ENCODE results near the gene PNKP. TPM values are rescaled to one million over a fixed set of nuclear protein-coding genes. Genes with fewer than 3 reads are reported as not detected.
A peak's percentile ranks its signal among the peaks of the same experiment; 100 is the strongest.

The PNKP gene
- total and polyA plus RNA-seq, 10 donors = 36.6 to 203 (median 108) TPM

- H3K27me3 ChIP-seq (replicated peaks in 1 of 7) = no peaks in the 10 kb centered on the region
- H3K36me3 ChIP-seq = peaks cover 4 to 70% (median 62%) of the 10 kb centered on the region in 6 donors
- intact Hi-C loops (cut with DNase I; ENCODE audit: low total_unique reads) = no loop called here
- no peaks in the 10 kb centered on the region for H3K9me3 ChIP-seq
- TF ChIP-seq, protein P1, sequence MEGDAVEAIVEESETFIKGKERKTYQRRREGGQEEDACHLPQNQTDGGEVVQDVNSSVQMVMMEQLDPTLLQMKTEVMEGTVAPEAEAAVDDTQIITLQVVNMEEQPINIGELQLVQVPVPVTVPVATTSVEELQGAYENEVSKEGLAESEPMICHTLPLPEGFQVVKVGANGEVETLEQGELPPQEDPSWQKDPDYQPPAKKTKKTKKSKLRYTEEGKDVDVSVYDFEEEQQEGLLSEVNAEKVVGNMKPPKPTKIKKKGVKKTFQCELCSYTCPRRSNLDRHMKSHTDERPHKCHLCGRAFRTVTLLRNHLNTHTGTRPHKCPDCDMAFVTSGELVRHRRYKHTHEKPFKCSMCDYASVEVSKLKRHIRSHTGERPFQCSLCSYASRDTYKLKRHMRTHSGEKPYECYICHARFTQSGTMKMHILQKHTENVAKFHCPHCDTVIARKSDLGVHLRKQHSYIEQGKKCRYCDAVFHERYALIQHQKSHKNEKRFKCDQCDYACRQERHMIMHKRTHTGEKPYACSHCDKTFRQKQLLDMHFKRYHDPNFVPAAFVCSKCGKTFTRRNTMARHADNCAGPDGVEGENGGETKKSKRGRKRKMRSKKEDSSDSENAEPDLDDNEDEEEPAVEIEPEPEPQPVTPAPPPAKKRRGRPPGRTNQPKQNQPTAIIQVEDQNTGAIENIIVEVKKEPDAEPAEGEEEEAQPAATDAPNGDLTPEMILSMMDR (IDR thresholded peaks at IDR 0.05 in 8 of 11, conservative IDR thresholded peaks at IDR 0.05 in 3 of 11) = no peak
- TF ChIP-seq POLR2AphosphoS5 (IDR thresholded peaks at IDR 0.05) (no peak), POLR2A (IDR thresholded peaks at IDR 0.05) (no peak)
- no peak for DNase-seq
- peak overlapping the region in 1 of 8 donors; percentile 80 for H3K27ac ChIP-seq
- WGBS, 5 donors = 90 to 96% (median 94%) methylated on average over 22 to 24 of the region's 24 CpGs
- H3K4me3 ChIP-seq = no peak overlapping the region
- H3K4me1 ChIP-seq = peaks cover 23 to 90% (median 60%) of the 10 kb centered on the region in 6 donors
Measured at GRCh38 chr19:49863254-49863934, 4.0 kb downstream of the PNKP start.

DNA sequence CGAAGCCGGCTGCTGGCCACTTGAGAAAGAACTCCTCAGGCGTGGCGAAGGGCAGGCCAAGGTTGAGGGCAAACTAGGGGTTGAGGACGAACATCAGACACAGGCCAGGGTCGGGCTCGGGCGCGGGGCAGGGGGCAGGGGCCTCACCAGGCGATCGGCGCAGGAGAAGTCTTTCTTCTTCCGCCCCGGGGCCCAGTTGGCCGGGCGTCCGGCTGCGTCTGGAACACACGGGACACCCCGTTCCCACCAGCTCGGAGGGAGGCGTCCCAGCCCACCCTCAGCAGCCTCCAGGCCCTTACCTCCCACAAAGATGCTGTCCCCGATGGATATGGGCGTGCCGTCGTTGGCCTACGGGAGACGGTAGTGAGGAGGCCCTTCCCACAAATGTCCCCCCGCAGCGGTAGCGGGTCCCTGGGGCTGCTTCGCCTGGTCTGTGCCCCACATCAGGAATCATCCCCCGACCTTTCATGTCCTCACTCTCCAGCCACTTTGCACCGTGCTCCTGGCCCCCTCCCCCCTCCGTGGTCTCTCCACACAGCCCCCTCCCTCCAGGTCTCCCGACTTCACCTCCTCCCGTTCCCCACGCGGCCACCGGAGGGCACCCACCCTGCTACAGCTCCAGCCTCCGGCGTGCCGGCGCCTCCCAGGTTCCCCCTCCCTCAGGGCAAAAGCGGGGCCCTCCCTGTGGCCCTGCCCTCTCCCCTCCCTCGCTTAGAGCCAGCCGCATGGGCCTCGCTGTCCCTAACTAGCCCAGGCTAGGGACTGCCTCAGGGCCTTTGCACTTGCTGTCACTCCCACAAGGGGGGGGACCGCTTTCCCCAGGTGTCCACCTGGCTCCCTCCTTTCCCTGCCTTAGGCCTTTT, 4.8 kb downstream of the PNKP start:
- 81 to 89% (median 85%) methylated on average over 42 to 49 of the region's 49 CpGs for WGBS, 5 donors
- H3K4me1 ChIP-seq = peaks cover 18 to 89% (median 54%) of the 10 kb centered on the region in 6 donors
- H3K9me3 ChIP-seq = no peaks in the 10 kb centered on the region
- peak overlapping the region in 3 of 8 donors; percentile 78 to 84 (median 80) for H3K27ac ChIP-seq
- peak in 1 of 3 donors; percentile 31 for TF ChIP-seq POLR2AphosphoS5 (IDR thresholded peaks at IDR 0.05)
- TF ChIP-seq, protein P1 (IDR thresholded peaks at IDR 0.05 in 8 of 11, conservative IDR thresholded peaks at IDR 0.05 in 3 of 11) = no peak
- H3K36me3 ChIP-seq = peaks cover 4 to 77% (median 70%) of the 10 kb centered on the region in 6 donors
- peak; percentile 78 for DNase-seq
- H3K27me3 ChIP-seq (replicated peaks in 1 of 7) = no peaks in the 10 kb centered on the region
- intact Hi-C loops (cut with DNase I; ENCODE audit: low total_unique reads) = no loop called here
- no peak overlapping the region for H3K4me3 ChIP-seq

- Histone ChIP-seq H3K36me3 (peaks cover 4 to 86% (median 78%) of the 10 kb centered on the region in 6 donors), H3K9me3 (no peaks in the 10 kb centered on the region), H3K4me1 (peaks cover 18 to 86% (median 51%) of the 10 kb centered on the region in 6 donors), H3K4me3 (no peak overlapping the region), H3K27me3 (replicated peaks in 1 of 7) (no peaks in the 10 kb centered on the region), H3K27ac (peak overlapping the region; percentile 39 to 87 (median 79))
- WGBS, 5 donors = 77 to 90% (median 85%) methylated on average over 43 to 60 of the region's 60 CpGs
- DNase-seq = peak; percentile 79
- TF ChIP-seq POLR2AphosphoS5 (IDR thresholded peaks at IDR 0.05) (peak in 1 of 3 donors; percentile 44), POLR2A (IDR thresholded peaks at IDR 0.05) (no peak)
- TF ChIP-seq, protein P1 (IDR thresholded peaks at IDR 0.05 in 8 of 11, conservative IDR thresholded peaks at IDR 0.05 in 3 of 11) = no peak
- intact Hi-C loops (cut with DNase I; ENCODE audit: low total_unique reads) = no loop called here
Measured at GRCh38 chr19:49861541-49862378, 5.6 kb downstream of the PNKP start.
